ENCODE measurements around the gene OAS2. TPM values are rescaled to one million over a fixed set of nuclear protein-coding genes. Genes with fewer than 3 reads are reported as not detected.

OAS2 gene
- total RNA-seq, 1 donor from 2014 or later: 0.36 TPM

DNA sequence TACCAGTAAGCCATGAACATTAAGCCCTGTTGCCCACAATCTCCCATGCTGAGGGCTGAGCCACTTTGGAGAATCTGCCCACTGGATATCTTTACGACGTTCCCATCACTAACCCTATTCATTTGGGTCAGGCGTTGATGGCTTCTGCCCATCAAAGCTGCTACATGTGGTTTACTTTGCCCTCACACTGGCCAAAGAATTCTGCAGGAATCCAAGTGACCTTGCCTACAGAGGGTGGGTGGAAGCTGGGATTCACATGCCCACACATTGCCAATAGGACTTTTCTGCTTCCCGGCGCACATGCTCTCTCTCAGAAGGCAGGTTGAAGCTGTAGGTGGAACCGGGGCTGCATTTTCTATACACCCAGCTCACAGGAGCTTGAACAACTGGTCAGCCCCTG lies 28.3 kb downstream of the OAS2 start:
- Mint-ChIP-seq H3K4me1 (no peaks in the 10 kb centered on the region), H3K36me3 (no peaks in the 10 kb centered on the region), H3K27me3 (ENCODE audit: low read depth) (peaks cover 71% of the 10 kb centered on the region), H3K27ac (no peak overlapping the region), H3K9me3 (peaks cover 1% of the 10 kb centered on the region), H3K4me3 (no peak overlapping the region)
- TF ChIP-seq, protein P1, sequence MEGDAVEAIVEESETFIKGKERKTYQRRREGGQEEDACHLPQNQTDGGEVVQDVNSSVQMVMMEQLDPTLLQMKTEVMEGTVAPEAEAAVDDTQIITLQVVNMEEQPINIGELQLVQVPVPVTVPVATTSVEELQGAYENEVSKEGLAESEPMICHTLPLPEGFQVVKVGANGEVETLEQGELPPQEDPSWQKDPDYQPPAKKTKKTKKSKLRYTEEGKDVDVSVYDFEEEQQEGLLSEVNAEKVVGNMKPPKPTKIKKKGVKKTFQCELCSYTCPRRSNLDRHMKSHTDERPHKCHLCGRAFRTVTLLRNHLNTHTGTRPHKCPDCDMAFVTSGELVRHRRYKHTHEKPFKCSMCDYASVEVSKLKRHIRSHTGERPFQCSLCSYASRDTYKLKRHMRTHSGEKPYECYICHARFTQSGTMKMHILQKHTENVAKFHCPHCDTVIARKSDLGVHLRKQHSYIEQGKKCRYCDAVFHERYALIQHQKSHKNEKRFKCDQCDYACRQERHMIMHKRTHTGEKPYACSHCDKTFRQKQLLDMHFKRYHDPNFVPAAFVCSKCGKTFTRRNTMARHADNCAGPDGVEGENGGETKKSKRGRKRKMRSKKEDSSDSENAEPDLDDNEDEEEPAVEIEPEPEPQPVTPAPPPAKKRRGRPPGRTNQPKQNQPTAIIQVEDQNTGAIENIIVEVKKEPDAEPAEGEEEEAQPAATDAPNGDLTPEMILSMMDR (IDR thresholded peaks at IDR 0.05; ENCODE audit: unreplicated experiment): no peak
- DNase-seq (ENCODE audit: low spot score in 2 of 2, unreplicated experiment in 2 of 2): no peak

DNA sequence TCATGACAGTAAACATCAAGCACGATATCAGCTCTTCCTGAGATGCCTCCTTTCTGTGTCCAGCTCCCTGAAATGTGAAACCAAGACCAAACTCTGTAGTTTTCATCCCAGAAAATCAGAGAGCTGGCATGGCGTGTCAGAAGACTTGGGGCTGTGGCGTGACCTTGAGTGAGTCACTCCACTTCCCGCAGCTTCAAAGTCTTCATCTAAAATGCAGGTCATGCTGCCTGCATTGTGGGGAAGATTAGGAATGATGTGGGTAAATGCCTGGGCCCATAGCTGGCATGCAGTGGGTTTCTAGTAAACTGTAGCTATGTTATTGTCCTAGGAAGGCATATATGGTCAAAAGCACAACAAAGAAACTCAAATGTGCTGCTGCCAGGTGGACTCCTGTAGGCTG lies 28.8 kb downstream of the OAS2 start:
- H3K27me3 Mint-ChIP-seq (ENCODE audit: low read depth): peaks cover 73% of the 10 kb centered on the region
- peaks cover 4% of the 10 kb centered on the region for H3K9me3 Mint-ChIP-seq
- H3K27ac Mint-ChIP-seq: no peak overlapping the region
- no peak overlapping the region for H3K4me3 Mint-ChIP-seq
- no peaks in the 10 kb centered on the region for H3K36me3 Mint-ChIP-seq
- no peak for DNase-seq (ENCODE audit: low spot score in 2 of 2, unreplicated experiment in 2 of 2)
- TF ChIP-seq, protein P1 (IDR thresholded peaks at IDR 0.05; ENCODE audit: unreplicated experiment): no peak
- H3K4me1 Mint-ChIP-seq: no peaks in the 10 kb centered on the region

DNA sequence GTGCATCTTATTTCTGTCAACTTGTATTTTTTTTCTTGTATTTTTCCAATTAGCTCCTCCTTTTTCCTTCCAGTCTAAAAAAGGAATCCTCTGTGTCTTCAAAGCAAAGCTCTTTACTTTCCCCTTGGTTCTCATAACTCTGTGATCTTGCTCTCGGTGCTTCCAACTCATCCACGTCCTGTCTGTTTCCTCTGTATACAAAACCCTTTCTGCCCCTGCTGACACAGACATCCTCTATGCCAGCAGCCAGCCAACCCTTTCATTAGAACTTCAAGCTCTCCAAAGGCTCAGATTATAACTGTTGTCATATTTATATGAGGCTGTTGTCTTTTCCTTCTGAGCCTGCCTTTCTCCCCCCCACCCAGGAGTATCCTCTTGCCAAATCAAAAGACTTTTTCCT lies 32.4 kb downstream of the OAS2 start:
- Mint-ChIP-seq H3K27me3 (ENCODE audit: low read depth) (peaks cover 63% of the 10 kb centered on the region), H3K27ac (no peak overlapping the region), H3K36me3 (no peaks in the 10 kb centered on the region), H3K4me1 (no peaks in the 10 kb centered on the region), H3K4me3 (no peak overlapping the region), H3K9me3 (peaks cover 4% of the 10 kb centered on the region)
- no peak for DNase-seq (ENCODE audit: low spot score in 2 of 2, unreplicated experiment in 2 of 2)
- TF ChIP-seq, protein P1 (IDR thresholded peaks at IDR 0.05; ENCODE audit: unreplicated experiment): no peak

DNA sequence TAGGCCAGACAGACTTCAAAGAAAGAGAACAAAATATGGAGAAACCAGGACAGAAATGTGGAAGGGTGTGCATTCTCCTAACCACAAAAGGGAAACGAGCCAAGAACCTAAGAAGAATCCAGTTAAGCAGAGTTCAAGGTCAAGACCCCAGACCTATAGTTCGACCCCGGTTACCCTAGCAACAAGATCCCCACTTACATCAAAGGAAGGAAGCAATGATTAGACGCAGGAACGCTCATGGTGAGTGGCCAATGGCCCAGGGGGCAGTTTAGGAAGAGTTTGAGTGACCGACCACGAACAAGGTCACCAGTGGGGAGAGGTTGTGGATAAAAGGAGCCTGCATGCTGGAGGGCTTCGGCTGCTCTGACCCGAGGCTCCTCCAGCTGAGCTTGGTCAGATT lies 36.2 kb downstream of the OAS2 start:
- Mint-ChIP-seq H3K4me3 (no peak overlapping the region), H3K9me3 (peaks cover 4% of the 10 kb centered on the region)

DNA sequence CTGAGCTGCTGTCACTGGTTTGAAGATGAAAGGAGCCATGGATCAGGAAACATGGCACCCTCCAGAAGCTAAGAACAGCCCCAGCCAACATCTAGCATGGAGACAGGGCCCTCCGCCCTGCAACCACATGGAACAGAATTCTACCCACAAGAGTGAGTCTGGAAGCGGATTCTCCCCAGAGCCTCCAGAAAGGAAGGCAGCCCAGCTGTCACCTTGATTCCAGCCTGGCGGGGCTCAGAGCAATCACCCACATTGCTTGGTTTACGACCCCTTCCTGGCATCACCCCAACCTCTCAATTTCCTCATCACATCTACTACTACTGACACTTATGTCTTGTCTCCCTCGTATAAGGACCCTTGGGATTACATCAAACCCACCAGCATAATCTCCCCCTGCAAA lies 38.5 kb downstream of the OAS2 start:
- Mint-ChIP-seq H3K27me3 (ENCODE audit: low read depth) (peaks cover 47% of the 10 kb centered on the region), H3K27ac (no peak overlapping the region), H3K4me1 (no peaks in the 10 kb centered on the region), H3K9me3 (peaks cover 1% of the 10 kb centered on the region), H3K36me3 (no peaks in the 10 kb centered on the region), H3K4me3 (no peak overlapping the region)
- TF ChIP-seq, protein P1 (IDR thresholded peaks at IDR 0.05; ENCODE audit: unreplicated experiment): no peak
- no peak for DNase-seq (ENCODE audit: low spot score in 2 of 2, unreplicated experiment in 2 of 2)

More for the DNA sequence above, 36.2 kb downstream of the OAS2 start:
- Mint-ChIP-seq H3K4me1 (no peaks in the 10 kb centered on the region), H3K27me3 (ENCODE audit: low read depth) (peaks cover 43% of the 10 kb centered on the region), H3K36me3 (no peaks in the 10 kb centered on the region), H3K27ac (no peak overlapping the region)
- DNase-seq (ENCODE audit: low spot score in 2 of 2, unreplicated experiment in 2 of 2): no peak
- TF ChIP-seq, protein P1 (IDR thresholded peaks at IDR 0.05; ENCODE audit: unreplicated experiment): no peak

DNA sequence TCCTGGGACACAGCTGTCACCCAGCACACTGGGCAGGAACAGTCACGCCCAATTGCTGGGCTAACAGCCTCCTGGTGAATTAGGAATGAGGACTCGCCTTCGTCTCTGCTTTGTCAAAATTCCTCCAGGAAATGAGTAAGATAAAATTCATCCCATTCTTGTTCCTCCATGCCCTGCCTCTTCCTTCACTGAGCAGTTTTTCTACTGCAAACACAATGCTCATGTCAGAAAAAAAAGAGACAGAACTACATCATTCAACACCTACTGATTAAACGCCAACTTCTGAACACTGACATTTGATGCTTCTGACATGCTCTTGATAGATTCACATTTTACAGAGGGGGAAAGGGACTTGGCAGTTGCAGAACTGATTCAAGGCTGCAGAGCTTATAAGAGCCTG lies 40.7 kb downstream of the OAS2 start:
- H3K4me3 Mint-ChIP-seq: no peak overlapping the region
- H3K9me3 Mint-ChIP-seq: no peaks in the 10 kb centered on the region
- H3K27ac Mint-ChIP-seq: no peak overlapping the region
- no peaks in the 10 kb centered on the region for H3K36me3 Mint-ChIP-seq
- TF ChIP-seq, protein P1 (IDR thresholded peaks at IDR 0.05; ENCODE audit: unreplicated experiment): no peak
- H3K27me3 Mint-ChIP-seq (ENCODE audit: low read depth): peaks cover 62% of the 10 kb centered on the region
- H3K4me1 Mint-ChIP-seq: no peaks in the 10 kb centered on the region
- DNase-seq (ENCODE audit: low spot score in 2 of 2, unreplicated experiment in 2 of 2): no peak
